DOHH2 (cell line): Measurements from ENCODE around the gene MBD1.

Experiments
- EZH2phosphoT487 ChIP-seq: fragments of 200-600 bp; sonication (generic); IDR thresholded peaks from 2 replicates; pipeline ENCODE4 v1.6.1; 2017; ENCODE audit warnings: borderline replicate concordance, mild to moderate bottlenecking, antibody characterized with exemption, low read length, moderate library complexity, mixed read lengths
- TF ChIP-seq, protein P1 (sequence below): fragments of 200-600 bp; sonication (generic); IDR thresholded peaks from one replicate; pipeline ENCODE4 v1.5.1; 2014; ENCODE audit warnings: antibody characterized with exemption, mild to moderate bottlenecking, low read depth, low read length; ENCODE audit not compliant: poor library complexity, severe bottlenecking

DNA sequence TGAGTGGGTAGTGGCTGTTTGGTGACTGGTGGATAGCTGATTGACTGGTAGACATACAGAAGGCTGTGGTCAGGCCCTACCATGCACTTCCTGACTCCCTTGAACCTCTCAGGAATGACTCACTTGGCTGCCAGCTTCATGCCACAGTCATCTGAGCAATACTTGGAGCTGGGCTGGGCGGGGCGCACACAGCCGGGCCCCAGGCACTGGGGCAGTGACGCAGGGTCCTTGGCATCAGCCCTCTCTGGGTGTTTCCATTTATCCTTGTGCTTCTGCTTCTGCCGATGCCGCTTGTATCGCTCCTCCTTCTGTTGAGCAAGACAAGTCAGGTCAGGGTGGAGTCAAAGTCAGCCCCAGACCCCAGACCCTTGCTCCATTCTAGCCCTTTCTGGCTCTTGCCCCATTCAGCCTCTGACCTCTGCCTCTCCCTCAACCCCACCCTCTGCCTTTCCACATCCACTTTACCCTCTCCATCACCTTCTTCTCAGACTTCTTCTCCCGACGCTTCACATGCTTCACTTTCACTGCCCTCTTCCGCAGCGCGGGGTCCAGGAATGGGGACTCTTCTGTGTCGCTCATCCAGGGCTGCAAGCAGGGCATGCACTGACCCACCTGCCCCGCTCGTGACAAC, 3.0 kb upstream of the MBD1 start:
- TF ChIP-seq, protein P1, sequence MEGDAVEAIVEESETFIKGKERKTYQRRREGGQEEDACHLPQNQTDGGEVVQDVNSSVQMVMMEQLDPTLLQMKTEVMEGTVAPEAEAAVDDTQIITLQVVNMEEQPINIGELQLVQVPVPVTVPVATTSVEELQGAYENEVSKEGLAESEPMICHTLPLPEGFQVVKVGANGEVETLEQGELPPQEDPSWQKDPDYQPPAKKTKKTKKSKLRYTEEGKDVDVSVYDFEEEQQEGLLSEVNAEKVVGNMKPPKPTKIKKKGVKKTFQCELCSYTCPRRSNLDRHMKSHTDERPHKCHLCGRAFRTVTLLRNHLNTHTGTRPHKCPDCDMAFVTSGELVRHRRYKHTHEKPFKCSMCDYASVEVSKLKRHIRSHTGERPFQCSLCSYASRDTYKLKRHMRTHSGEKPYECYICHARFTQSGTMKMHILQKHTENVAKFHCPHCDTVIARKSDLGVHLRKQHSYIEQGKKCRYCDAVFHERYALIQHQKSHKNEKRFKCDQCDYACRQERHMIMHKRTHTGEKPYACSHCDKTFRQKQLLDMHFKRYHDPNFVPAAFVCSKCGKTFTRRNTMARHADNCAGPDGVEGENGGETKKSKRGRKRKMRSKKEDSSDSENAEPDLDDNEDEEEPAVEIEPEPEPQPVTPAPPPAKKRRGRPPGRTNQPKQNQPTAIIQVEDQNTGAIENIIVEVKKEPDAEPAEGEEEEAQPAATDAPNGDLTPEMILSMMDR = no peak
- TF ChIP-seq EZH2phosphoT487 = no peak
